GM13976 (cell line): ENCODE data around the gene NRN1L.

Experiments
- DNase-seq: peaks from one replicate; pipeline ENCODE4 v3.0.0; 2012; ENCODE audit warnings: low spot score
- CTCF ChIP-seq: IDR thresholded peaks from 2 replicates; pipeline ENCODE4 v1.5.1; 2012; ENCODE audit warnings: borderline replicate concordance, mild to moderate bottlenecking; ENCODE audit not compliant: insufficient read depth; ENCODE audit errors: extremely low read depth, missing control alignments, control extremely low read depth
- in situ Hi-C: fragments of 300-500 bp; cut with MboI; formaldehyde crosslinking; loops from one replicate; pipeline ENCODE4 v1.12.0; 2022; ENCODE audit warnings: low sequenced_read_pairs, mixed read lengths, inconsistent platforms; ENCODE audit not compliant: unreplicated experiment

NRN1L gene

GRCh38 chr16:67923414-67924116 is 38.9 kb downstream of the NRN1L start:
- in situ Hi-C loops, result loop anchor here (10.0 kb wide), 1 partner anchor 249 kb away; no protein-coding TSS in a partner anchor
- no peak for TF ChIP-seq CTCF
- no peak for DNase-seq

GRCh38 chr16:67924140-67924906 is 39.6 kb downstream of the NRN1L start:
- no peak for TF ChIP-seq CTCF
- in situ Hi-C loops, result loop anchor here (10.0 kb wide), 1 partner anchor 250 kb away; no protein-coding TSS in a partner anchor
- no peak for DNase-seq

- no peak for DNase-seq
- in situ Hi-C loops, result loop anchor here (10.0 kb wide), 1 partner anchor 251 kb away; no protein-coding TSS in a partner anchor
Measured at GRCh38 chr16:67926181-67926750, 41.6 kb downstream of the NRN1L start.

GRCh38 chr16:67927131-67927941 is 42.7 kb downstream of the NRN1L start:
- in situ Hi-C loops, result loop anchor here (10.0 kb wide), 1 partner anchor 253 kb away; no protein-coding TSS in a partner anchor
- TF ChIP-seq CTCF, result no peak

More at GRCh38 chr16:67926181-67926750, 41.6 kb downstream of the NRN1L start:
- no peak for TF ChIP-seq CTCF

GRCh38 chr16:67928147-67928546 is 43.5 kb downstream of the NRN1L start:
- in situ Hi-C loops, result loop anchor here (10.0 kb wide), 1 partner anchor 253 kb away; no protein-coding TSS in a partner anchor
- no peak for DNase-seq
- TF ChIP-seq CTCF, result no peak

More at GRCh38 chr16:67927131-67927941, 42.7 kb downstream of the NRN1L start:
- DNase-seq, result no peak
